Embryonic facial prominence (tissue), 1 donor: ENCODE measurements around the gene PF4V1.

Experiments used
- DNase-seq: peaks from one replicate; pipeline ENCODE4 v3.0.0-alpha.2; 2016; ENCODE audit errors: extremely low spot score

The PF4V1 gene

GRCh38 chr4:73853246-73853704, at the start of gene PF4V1:
PF4V1 (plus strand) TSS chr4:73853296; CDS start chr4:73853363, 67 bp downstream.
- DNase-seq: no peak

DNA sequence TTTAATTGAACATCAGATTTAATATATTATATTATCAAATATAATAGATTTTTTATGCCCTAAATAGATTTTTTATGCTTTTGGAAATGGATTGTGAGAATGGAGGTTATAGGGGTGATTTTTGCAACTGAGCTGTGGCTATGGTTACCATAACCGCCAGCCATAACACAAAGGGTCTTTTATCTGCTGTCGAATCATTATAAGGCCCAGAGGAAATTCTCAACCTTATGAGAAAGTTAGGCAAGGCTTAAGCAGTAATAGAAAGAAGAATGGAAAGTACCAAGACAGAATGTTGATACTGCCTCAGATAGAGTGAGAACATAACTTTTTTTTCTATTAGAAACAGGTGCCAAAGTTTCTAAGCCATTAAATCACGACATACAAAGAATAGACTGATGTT, 42.9 kb upstream of the PF4V1 start:
- DNase-seq: no peak

DNA sequence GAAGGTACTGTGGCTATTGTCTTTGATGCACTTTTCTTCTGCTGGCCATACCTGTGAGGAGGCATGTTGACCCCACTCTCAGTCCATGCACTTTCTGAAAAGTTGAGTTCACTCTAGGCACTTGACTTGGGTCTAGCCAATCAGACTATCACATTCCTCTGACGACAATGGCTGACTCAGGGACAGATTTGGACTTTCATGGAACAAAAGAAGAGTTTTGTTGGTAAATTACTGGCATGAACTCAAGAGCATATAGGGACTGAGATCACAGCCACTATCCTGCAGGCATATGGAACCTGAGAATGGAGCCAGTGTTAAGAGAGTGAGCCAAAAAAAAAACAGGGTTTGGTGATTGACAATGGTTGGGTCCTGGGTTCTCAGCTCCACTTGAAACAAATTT, 41.3 kb upstream of the PF4V1 start:
- no peak for DNase-seq

DNA sequence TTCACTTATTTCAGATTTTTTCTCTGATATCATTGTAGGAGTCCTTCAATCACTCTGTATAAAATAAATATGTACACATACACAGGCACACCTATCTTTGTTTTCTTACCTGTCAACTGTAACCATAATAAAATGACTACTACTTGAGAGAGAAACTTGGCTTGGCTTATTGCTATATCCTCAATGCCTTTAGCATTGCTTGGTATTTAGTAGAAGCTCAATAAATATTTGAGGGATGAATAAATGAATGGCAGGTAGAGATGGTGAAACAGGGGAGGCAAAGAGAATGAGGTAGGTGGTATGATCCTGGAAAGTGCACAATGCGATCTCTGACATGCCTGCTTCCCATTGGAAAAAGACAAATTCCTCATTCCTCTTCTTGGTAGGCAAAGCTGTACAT, 38.4 kb upstream of the PF4V1 start:
- DNase-seq: no peak

- DNase-seq: no peak
Measured at GRCh38 chr4:73815145-73815544, 38.0 kb upstream of the PF4V1 start.

- DNase-seq: no peak
Measured at GRCh38 chr4:73816814-73817213, 36.3 kb upstream of the PF4V1 start.

GRCh38 chr4:73817341-73817740, 35.8 kb upstream of the PF4V1 start:
- no peak for DNase-seq

DNA sequence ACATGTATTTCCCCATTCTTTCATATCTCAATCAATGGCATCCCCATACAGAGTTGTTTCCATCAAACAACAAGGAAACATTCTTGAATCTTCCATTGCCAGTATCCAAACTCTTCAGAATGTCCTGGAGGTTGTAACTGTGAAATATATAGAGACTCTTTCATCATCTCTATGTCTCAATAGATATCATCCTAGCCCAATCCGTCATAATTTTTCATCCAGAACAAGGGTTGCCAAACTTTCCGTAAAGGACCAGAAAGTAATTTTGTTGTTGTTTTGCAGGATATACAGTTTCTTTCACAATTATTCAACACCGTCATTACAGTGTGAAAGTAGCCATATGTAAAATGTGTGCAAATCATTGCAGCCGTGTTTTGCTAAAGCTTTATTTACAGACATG, 31.8 kb upstream of the PF4V1 start:
- no peak for DNase-seq

GRCh38 chr4:73822389-73822788, 30.7 kb upstream of the PF4V1 start:
- DNase-seq: no peak

GRCh38 chr4:73822812-73823504, 30.1 kb upstream of the PF4V1 start:
- DNase-seq: no peak

DNA sequence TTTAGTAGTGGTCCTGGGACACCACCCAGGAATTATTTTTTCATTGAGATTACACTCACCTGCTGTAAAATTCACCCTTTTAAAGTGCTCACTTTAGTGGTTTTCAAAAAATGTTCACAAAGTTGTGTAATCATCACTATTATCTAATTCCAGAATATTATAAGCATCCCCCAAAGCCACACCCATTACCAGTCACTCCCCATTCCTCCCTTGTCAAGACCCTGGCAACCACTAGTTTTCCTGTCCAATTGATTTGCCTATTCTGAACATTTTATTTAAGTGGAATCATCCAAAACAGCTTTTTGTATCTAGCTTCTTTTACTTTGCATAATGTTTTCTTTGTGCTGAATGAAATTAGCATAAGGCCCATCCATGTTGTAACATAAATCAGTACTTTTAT, 29.3 kb upstream of the PF4V1 start:
- no peak for DNase-seq

DNA sequence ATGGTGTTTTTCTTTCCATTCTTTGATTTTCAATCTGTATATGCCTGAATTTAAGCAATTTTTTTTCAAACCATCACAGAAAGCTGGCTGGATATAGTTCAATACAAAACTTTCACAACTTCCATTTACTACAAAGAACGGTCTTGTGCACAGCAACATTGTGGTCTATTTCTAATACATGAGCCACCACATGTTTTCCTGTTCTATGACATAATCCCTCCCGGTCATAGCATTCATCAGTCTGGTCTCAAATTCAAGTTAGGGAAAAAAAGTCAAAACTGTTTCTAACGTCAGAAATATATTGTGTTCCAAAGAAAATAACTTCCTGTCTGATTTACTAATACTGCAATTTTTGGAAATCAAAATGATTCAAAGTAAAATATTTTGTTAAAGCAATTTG, 24.1 kb upstream of the PF4V1 start:
- no peak for DNase-seq

DNA sequence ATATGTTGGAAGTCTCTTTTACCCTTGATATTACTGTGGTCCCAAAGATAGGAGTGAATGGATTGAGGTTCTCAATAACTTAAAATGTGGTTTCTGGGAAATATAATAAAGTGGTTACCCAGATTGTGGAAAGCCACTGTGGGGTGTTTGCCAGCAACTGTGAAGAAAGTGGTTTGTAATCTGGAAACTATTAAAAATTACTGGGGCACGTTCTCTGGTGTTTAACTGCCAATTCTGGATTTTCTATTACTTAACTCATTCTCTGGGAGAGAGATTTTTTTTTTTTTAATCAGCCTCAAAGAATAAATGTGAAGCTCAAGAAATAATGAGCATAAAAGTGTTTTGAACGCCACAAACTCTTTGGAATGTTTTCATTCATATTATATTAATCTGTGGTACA, 21.5 kb upstream of the PF4V1 start:
- DNase-seq: no peak

DNA sequence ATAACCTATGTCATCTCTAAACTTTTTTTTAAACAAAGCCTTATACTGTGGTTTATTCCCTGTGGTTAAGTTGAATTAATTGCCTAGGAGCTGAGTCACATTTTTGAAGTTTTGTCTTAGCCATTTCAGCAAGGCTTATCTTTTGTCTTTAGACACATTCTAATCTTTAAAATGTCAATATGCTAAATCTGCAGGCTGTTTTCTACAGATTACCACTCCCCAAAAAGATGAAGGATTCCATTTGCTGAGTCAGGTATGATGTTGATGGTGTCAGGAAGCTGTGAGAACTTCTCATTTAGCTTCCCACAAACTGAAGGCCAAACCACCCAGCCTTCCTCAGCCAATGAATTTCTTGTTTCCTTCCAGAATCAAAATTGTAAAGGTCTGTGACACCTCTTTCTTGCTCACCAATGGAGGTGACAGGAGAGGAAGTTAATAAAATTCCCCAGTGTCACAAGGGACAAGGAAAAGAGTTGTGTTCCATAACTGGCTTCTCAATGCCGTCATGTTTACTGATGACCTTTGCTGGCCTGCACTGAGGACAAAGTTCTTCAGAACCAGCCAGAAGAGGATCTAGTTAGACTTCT, 20.4 kb upstream of the PF4V1 start:
- no peak for DNase-seq

GRCh38 chr4:73836373-73837279, 16.5 kb upstream of the PF4V1 start, which contains the start of gene CXCL6:
CXCL6 (plus strand) TSS chr4:73836678; CDS start chr4:73836751, 73 bp downstream.
- no peak for DNase-seq

- DNase-seq: no peak
Measured at GRCh38 chr4:73839071-73839470, 14.0 kb upstream of the PF4V1 start.

DNA sequence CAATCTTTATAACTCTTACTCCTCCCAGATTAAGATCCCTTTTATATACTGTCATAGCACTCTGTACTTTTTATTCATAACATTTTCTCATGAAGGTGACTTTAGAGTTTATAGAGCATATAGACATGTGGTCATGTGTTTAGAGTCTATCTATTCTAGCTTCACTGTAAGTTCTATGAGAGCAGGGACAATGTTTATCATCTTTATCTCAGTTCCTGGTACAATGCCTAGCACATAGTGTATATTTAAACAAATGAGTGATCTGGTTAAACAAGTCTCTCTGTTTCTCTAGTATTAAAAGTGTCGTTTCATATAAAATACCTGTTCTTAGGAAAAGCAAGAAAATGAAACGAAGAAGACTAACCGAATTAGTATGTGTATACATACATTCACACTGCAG, 13.4 kb upstream of the PF4V1 start:
- no peak for DNase-seq

GRCh38 chr4:73841243-73841925, 11.7 kb upstream of the PF4V1 start:
- DNase-seq: no peak

GRCh38 chr4:73842696-73843095, 10.4 kb upstream of the PF4V1 start:
- no peak for DNase-seq

DNA sequence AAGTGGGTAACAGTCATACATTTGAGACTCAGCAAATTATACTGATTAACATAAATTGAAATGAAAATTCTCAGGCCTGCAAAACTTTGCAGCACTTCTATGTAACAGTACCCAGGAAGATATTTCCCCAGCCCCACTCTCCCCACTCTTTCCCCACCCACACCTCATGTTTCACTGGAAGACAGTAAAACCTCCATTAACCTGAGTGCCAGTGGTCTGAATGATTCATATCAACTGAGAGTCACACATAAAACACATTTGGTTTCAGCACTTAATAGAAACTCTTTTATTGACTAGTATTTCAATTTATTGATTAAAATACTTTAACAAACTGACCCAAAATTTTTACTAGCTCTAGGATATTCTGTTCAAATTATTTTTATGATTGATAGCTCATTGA, 9.7 kb upstream of the PF4V1 start:
- no peak for DNase-seq

GRCh38 chr4:73844345-73844744, 8.8 kb upstream of the PF4V1 start:
- DNase-seq: no peak

DNA sequence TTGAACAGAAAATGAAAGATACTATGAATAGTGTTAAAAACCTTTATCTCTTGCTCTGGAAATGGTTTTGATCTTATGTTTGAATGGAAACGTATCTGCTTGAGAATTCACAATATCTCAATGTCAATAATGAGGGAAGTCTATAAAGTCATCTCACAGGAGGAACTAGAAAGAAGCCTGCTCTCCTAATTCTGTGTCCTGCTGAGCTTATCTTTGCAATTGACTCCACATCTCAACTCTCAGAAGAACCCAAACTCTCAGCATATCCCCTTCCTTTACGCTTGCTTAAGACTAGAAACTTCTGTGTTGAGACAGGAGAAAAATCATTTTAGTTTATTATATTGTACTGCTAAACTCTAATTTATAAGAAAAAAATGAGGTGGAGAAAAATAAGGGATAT, 8.3 kb upstream of the PF4V1 start:
- DNase-seq: no peak
